ENCODE data around the gene TCEA2.

DNA sequence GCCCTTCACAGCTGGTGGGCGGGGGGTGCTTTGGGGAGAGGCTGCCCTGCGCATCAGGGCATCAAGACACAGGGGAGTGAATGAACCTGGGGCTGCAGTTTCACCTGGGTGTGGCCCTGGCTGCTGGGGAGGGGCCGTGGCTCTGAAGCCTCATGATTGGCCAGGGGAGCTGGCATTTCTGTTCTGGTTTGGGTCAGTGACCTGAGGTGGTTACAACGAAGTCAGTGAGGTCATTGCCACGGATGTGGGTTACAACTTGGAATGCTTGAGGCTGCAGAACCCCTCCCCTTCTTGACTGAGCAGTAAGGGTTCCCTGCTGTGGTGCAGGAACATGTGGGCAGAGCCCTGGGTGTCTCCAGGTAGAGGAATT lies 3.0 kb downstream of the TCEA2 start:
- TF ChIP-seq YY1 (IDR thresholded peaks at IDR 0.05; ENCODE audit: insufficient read depth, insufficient read length) (no peak), SUZ12 (IDR thresholded peaks at IDR 0.05; ENCODE audit: extremely low read depth, insufficient read depth, insufficient read length) (no peak)

Data from NT2/D1 (cell line).